ENCODE measurements around the gene LHFPL3.
A peak's percentile ranks its signal among the peaks of the same experiment; 100 is the strongest.

LHFPL3 gene

DNA sequence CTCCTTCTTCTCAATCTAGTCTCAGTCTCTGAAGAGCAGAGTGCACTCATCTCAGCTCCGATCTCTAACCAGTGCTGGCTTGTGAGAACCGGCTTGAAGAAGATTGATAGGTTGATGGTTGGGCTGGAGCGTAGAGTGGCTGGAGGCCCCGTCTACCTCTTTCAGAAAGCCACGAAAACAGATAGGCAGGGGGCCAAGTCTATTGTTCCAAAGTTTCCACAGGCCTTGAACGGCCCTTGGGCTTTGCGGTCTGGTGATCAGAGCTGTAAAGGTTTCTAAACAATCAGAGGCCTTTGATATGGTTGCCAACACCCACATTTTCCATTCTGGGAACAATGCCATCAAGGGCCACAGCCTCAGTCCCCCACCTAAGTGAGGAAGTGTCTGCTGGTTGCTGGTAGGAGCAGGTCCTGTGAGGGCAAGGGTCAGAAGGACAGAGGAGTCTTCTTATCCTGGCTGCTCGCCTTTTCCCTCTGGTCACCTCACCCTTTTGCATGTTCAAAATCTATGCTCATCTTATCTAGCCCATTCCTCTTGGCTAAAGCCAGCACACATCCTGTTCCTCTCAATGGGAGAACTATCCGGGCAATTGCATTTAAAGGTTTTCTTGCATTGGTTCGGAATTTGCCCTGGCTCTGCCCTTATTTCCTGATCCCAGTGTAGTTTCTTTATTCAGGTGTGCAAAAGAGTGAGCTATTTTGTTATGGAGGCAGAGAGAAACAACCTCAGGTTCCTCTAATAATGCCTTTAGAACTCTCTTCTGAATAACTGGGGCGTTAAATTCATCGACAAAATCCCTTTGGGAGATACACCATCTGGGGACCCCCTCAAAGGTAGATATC, 615.3 kb downstream of the LHFPL3 start:
- peak; percentile 90 for DNase-seq

- DNase-seq, result no peak
Observed at GRCh38 chr7:104945599-104945956, 617.2 kb downstream of the LHFPL3 start.

GRCh38 chr7:104946338-104946737, 617.9 kb downstream of the LHFPL3 start:
- DNase-seq, result no peak

- no peak for DNase-seq
Observed at GRCh38 chr7:104950006-104950405, 621.6 kb downstream of the LHFPL3 start.

DNA sequence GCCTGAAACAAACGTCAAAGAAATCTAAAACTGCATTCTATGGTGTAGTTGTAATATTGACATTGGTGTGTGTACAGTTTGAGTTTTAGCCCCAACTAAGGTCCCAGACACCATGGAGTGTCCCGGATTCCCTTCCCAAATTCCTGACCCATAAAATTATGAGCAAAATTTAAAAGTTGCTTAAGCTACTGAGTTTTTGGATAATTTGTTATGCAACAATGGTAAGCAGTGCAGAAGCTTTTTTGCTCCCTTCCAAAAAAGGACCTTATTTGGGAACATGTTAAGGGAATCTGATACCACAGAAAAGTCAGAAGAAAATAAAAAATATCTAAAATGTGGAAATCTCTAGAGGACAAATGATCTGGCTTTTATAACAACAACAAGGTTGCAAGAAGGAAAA, 622.4 kb downstream of the LHFPL3 start:
- no peak for DNase-seq

- no peak for DNase-seq
Observed at GRCh38 chr7:104951546-104951945, 623.1 kb downstream of the LHFPL3 start.

DNA sequence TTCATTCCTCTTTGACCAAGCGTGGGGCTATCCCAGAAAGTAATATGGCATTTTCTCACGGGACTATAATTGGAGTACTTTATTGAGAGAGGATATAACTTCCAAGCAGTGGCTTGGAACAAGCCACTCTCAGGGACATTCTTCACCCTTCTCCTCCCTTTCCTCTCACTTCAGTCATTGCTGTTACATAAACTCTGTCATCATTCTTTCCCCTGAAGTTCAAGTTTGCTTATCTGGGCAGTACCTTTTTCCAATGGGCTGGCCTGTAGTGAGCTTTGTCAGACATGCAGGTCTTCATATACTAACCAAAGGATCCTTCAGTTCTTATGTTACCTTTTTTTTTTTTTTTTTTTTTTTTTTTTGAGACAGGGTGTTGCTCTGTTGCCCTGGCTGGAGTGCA, 626.9 kb downstream of the LHFPL3 start:
- DNase-seq, result no peak

All from NCI-H345 (cell line).